Measurements from ENCODE around the gene REXO4.

Gene REXO4

GRCh38 chr9:133437753-133438531, 20.1 kb upstream of the REXO4 start:
- Histone ChIP-seq H3K4me1 (ENCODE audit: insufficient read depth, low read length) (no peaks in the 10 kb centered on the region), H3K36me3 (ENCODE audit: insufficient read depth, low read length) (no peaks in the 10 kb centered on the region), H3K9ac (ENCODE audit: low read depth, low read length) (no peak overlapping the region), H3K9me3 (ENCODE audit: control insufficient read depth, insufficient read depth, low read length) (no peaks in the 10 kb centered on the region)

GRCh38 chr9:133436681-133437080, 18.9 kb upstream of the REXO4 start:
- no peak overlapping the region for H3K9ac ChIP-seq (ENCODE audit: low read depth, low read length)
- no peaks in the 10 kb centered on the region for H3K4me1 ChIP-seq (ENCODE audit: insufficient read depth, low read length)
- no peaks in the 10 kb centered on the region for H3K9me3 ChIP-seq (ENCODE audit: control insufficient read depth, insufficient read depth, low read length)

GRCh38 chr9:133433351-133433843, 15.6 kb upstream of the REXO4 start:
- H3K36me3 ChIP-seq (ENCODE audit: insufficient read depth, low read length) = no peaks in the 10 kb centered on the region
- H3K4me1 ChIP-seq (ENCODE audit: insufficient read depth, low read length) = no peaks in the 10 kb centered on the region
- no peaks in the 10 kb centered on the region for H3K9me3 ChIP-seq (ENCODE audit: control insufficient read depth, insufficient read depth, low read length)
- H3K9ac ChIP-seq (ENCODE audit: low read depth, low read length) = no peak overlapping the region

More at GRCh38 chr9:133436681-133437080, 18.9 kb upstream of the REXO4 start:
- H3K36me3 ChIP-seq (ENCODE audit: insufficient read depth, low read length) = no peaks in the 10 kb centered on the region

GRCh38 chr9:133430244-133430643, 12.4 kb upstream of the REXO4 start:
- H3K9ac ChIP-seq (ENCODE audit: low read depth, low read length) = no peak overlapping the region; the same call in 1 of the 2 replicates
- H3K4me1 ChIP-seq (ENCODE audit: insufficient read depth, low read length) = 0 out of 2 replicates have a peak, but pooled peaks cover 3% of the 10 kb centered on the region
- H3K9me3 ChIP-seq (ENCODE audit: control insufficient read depth, insufficient read depth, low read length) = no peaks in the 10 kb centered on the region
- H3K36me3 ChIP-seq (ENCODE audit: insufficient read depth, low read length) = no peaks in the 10 kb centered on the region

GRCh38 chr9:133429641-133430161, 11.9 kb upstream of the REXO4 start:
- H3K36me3 ChIP-seq (ENCODE audit: insufficient read depth, low read length) = no peaks in the 10 kb centered on the region
- peak overlapping the region; percentile 50; the same call in 1 of the 2 replicates for H3K9ac ChIP-seq (ENCODE audit: low read depth, low read length)
- H3K9me3 ChIP-seq (ENCODE audit: control insufficient read depth, insufficient read depth, low read length) = no peaks in the 10 kb centered on the region
- 0 out of 2 replicates have a peak, but pooled peaks cover 3% of the 10 kb centered on the region for H3K4me1 ChIP-seq (ENCODE audit: insufficient read depth, low read length)

GRCh38 chr9:133429214-133429613, 11.4 kb upstream of the REXO4 start:
- 0 out of 2 replicates have a peak, but pooled peaks cover 3% of the 10 kb centered on the region for H3K4me1 ChIP-seq (ENCODE audit: insufficient read depth, low read length)
- H3K9ac ChIP-seq (ENCODE audit: low read depth, low read length) = peak overlapping the region; percentile 50; the same call in 1 of the 2 replicates
- H3K9me3 ChIP-seq (ENCODE audit: control insufficient read depth, insufficient read depth, low read length) = no peaks in the 10 kb centered on the region
- no peaks in the 10 kb centered on the region for H3K36me3 ChIP-seq (ENCODE audit: insufficient read depth, low read length)

- H3K36me3 ChIP-seq (ENCODE audit: insufficient read depth, low read length) = no peaks in the 10 kb centered on the region
- H3K4me1 ChIP-seq (ENCODE audit: insufficient read depth, low read length) = 0 out of 2 replicates have a peak, but pooled peaks cover 3% of the 10 kb centered on the region
- no peaks in the 10 kb centered on the region for H3K9me3 ChIP-seq (ENCODE audit: control insufficient read depth, insufficient read depth, low read length)
- H3K9ac ChIP-seq (ENCODE audit: low read depth, low read length) = peak overlapping the region; percentile 51; the same call in 1 of the 2 replicates
Observed at GRCh38 chr9:133428617-133429101, 10.8 kb upstream of the REXO4 start.

- Histone ChIP-seq H3K9me3 (ENCODE audit: control insufficient read depth, insufficient read depth, low read length) (no peaks in the 10 kb centered on the region), H3K9ac (ENCODE audit: low read depth, low read length) (peak overlapping the region; percentile 57), H3K36me3 (ENCODE audit: insufficient read depth, low read length) (no peaks in the 10 kb centered on the region), H3K4me1 (ENCODE audit: insufficient read depth, low read length) (0 out of 2 replicates have a peak, but pooled peaks cover 3% of the 10 kb centered on the region)
Observed at GRCh38 chr9:133427658-133428348, 10.0 kb upstream of the REXO4 start.

GRCh38 chr9:133426011-133426410, 8.2 kb upstream of the REXO4 start:
- Histone ChIP-seq H3K4me1 (ENCODE audit: insufficient read depth, low read length) (peaks cover 8% of the 10 kb centered on the region; the same call in 1 of the 2 replicates), H3K36me3 (ENCODE audit: insufficient read depth, low read length) (no peaks in the 10 kb centered on the region), H3K9ac (ENCODE audit: low read depth, low read length) (no peak overlapping the region), H3K9me3 (ENCODE audit: control insufficient read depth, insufficient read depth, low read length) (no peaks in the 10 kb centered on the region)

- Histone ChIP-seq H3K4me1 (ENCODE audit: insufficient read depth, low read length) (peaks cover 13% of the 10 kb centered on the region; the same call in 1 of the 2 replicates), H3K36me3 (ENCODE audit: insufficient read depth, low read length) (no peaks in the 10 kb centered on the region), H3K9me3 (ENCODE audit: control insufficient read depth, insufficient read depth, low read length) (no peaks in the 10 kb centered on the region), H3K9ac (ENCODE audit: low read depth, low read length) (no peak overlapping the region)
Observed at GRCh38 chr9:133425049-133425632, 7.3 kb upstream of the REXO4 start.

GRCh38 chr9:133424187-133424586, 6.4 kb upstream of the REXO4 start:
- Histone ChIP-seq H3K4me1 (ENCODE audit: insufficient read depth, low read length) (peaks cover 17% of the 10 kb centered on the region; the same call in 1 of the 2 replicates), H3K9me3 (ENCODE audit: control insufficient read depth, insufficient read depth, low read length) (no peaks in the 10 kb centered on the region), H3K9ac (ENCODE audit: low read depth, low read length) (no peak overlapping the region), H3K36me3 (ENCODE audit: insufficient read depth, low read length) (no peaks in the 10 kb centered on the region)

GRCh38 chr9:133423216-133423615, 5.4 kb upstream of the REXO4 start:
- no peaks in the 10 kb centered on the region for H3K9me3 ChIP-seq (ENCODE audit: control insufficient read depth, insufficient read depth, low read length)
- H3K36me3 ChIP-seq (ENCODE audit: insufficient read depth, low read length) = no peaks in the 10 kb centered on the region
- no peak overlapping the region for H3K9ac ChIP-seq (ENCODE audit: low read depth, low read length)
- peaks cover 18% of the 10 kb centered on the region; the same call in 1 of the 2 replicates for H3K4me1 ChIP-seq (ENCODE audit: insufficient read depth, low read length)

- H3K9me3 ChIP-seq (ENCODE audit: control insufficient read depth, insufficient read depth, low read length) = no peaks in the 10 kb centered on the region
- no peaks in the 10 kb centered on the region for H3K36me3 ChIP-seq (ENCODE audit: insufficient read depth, low read length)
- peaks cover 15% of the 10 kb centered on the region; the same call in 1 of the 2 replicates for H3K4me1 ChIP-seq (ENCODE audit: insufficient read depth, low read length)
- H3K9ac ChIP-seq (ENCODE audit: low read depth, low read length) = no peak within 1 kb of the TSS
Observed at GRCh38 chr9:133421615-133422542, 4.1 kb upstream of the REXO4 start, which contains the start of gene ADAMTS13. ADAMTS13 (plus strand) TSS chr9:133422367; CDS start chr9:133422444, 77 bp downstream.
